Cerebellar nuclear complex (tissue), 1 donor: ENCODE measurements around the gene CDH4.

Experiments used
- DNase-seq, 2 experiments: peaks; one replicate each; lab custom pipeline; 2025; lab: John Stamatoyannopoulos, UW

Gene CDH4

GRCh38 chr20:61251529-61252393, at the start of gene CDH4:
Gene CDH4, plus strand, starts transcription at chr20:61252261.
- no peak for DNase-seq

DNA sequence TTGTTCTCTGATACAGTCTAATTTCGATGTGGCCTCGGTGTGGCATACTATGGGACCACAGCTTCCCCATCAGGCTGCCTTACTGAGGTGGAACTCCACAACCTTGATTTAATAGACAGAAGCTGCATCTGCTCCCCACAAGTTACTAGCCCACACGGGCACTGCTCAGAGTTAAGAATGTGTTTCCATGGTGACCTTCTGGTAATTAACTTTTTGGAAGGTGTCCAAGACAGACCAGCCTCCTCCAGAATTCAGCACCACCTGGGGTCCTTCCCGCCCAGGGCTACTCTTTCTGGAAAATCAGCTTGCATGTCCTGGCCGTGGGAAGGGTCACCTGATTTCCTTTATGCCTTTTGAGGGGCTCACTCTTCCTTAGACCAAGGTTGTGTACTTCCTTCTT, 48.7 kb upstream of the CDH4 start:
- DNase-seq, result no peak

GRCh38 chr20:61204206-61204605, 47.9 kb upstream of the CDH4 start:
- no peak for DNase-seq

DNA sequence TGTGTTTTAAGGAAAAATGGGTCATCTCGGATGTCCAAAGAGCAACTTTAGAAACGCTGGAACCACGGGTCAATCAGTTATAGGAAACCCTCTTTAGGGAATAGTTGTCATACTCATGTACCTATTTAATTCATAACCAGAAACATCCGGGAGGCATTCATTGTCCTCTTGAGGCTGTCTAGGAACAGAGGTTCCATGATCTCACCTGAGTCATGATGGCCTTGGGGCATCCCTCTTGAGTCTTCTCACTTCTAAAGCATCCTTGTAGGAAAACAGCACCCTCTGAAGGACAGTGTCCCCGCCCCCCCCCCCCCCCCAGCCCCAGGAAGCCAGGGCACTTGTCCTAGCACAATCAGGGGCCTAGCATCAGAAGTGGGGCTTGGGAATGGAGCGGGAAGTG, 46.3 kb upstream of the CDH4 start:
- DNase-seq, result no peak

GRCh38 chr20:61210862-61211261, 41.2 kb upstream of the CDH4 start:
- no peak for DNase-seq

DNA sequence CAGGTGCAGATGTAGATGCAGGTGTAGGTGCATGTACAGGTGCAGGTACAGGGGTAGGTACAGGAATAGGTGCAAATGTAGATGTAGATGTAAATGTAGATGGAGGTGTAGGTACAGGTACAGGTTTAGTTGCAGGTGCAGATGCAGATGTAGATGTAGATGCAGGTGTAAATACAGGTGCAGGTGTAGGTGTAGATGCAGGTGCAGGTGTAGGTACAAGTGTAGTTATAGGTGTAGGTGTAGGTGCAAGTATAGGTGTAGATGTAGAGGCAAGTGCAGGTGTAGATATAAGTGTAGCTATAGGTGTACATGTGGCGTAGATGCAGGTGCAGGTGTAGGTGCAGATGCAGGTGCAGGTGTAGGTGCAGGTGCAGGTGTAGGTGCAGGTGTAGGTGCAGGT, 34.2 kb upstream of the CDH4 start:
- DNase-seq, result no peak

- DNase-seq, result no peak
These were observed 33.0 kb upstream of the CDH4 start for GRCh38 chr20:61219021-61219431.

- DNase-seq, result no peak
These were observed 31.9 kb upstream of the CDH4 start for GRCh38 chr20:61220131-61220530.

DNA sequence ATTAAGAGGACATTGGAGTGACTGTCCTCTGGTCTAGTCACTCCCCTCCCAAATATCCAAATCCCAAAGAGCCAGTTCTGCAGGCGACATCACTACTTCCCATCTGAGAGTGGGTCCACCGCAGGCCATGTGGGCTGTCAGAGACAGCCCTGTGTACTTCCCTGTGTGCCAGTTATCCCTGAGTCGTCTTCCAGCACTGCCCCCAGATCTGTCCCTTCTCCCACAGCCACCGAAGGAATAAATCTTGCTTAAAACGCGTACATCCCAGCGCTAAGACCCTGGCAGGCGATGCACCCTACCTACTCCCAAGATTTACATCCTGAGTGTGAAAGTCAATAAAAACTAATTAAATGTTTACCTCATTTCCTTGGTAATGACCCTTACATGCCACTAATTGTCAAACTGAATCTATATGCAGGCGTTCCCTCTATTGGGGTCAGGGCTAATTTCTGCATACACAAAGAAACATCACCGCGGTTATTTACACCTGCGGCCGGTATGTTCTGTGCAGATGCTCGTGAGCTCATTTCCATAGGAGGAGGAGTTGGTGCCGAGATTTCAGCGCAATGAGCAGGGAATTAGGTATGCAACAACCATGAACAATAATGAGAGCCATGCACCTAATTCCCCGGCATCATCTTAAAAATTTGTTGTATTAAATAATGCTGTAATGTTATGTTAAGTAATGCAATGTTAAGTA, 31.3 kb upstream of the CDH4 start:
- DNase-seq, result no peak

GRCh38 chr20:61222699-61223098, 29.4 kb upstream of the CDH4 start:
- DNase-seq, result no peak

DNA sequence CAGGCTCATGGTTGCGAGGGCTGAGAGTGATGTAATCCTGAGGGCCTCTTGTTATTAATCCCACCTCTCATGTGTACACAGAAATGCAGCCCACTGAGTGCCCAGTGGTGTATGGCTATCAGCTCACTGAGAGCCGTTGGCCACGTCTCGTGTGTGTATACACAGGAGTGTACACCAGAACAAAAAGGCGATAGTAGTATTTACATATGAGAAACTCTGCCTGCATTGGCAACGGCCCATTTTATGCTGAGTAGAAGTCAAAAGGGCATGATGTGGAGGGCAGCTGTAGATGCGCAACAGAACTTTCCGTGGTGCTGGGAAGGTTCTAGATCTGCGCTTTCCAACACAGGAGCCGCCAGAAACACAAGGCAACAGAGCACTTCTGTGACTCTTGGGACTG, 28.9 kb upstream of the CDH4 start:
- DNase-seq, result no peak

DNA sequence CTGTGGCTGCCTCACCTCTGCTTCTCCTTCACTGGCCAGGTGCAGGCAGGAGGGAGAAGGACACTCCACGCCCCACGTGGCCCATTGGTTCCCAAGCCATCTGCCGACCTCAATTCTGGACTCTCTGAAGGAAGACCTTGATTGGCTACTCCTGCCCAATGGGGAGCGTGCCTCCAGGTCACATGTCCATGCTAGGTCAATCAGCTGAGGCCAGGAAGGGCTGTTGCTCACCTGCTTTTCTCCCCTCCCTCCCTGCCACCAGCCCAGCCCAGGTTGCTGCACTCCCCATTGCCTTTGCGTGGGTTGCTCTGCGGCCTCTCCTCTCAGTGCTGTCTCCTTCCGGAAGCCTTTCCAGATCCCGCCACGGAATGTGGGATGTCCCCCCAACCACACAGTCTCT, 21.9 kb upstream of the CDH4 start:
- DNase-seq, result no peak

DNA sequence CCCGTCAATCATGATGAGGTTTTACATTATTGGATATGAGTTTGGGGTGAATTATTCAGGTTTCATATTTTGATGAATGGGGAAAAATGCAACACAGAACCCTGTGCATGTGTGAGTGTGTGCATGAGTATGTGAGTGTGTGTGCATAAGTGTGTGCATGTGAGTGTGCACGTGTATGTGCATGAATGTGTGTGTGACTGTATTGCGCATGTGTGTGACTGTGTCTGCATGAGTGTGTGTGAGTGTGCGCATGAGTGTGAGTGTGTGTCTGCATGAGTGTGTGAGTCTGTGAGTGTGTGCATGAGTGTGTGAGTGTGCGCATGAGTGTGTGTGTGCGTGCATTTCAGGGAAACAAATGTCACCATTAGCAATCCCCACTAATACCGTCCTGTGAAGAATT, 18.5 kb upstream of the CDH4 start:
- DNase-seq, result no peak

DNA sequence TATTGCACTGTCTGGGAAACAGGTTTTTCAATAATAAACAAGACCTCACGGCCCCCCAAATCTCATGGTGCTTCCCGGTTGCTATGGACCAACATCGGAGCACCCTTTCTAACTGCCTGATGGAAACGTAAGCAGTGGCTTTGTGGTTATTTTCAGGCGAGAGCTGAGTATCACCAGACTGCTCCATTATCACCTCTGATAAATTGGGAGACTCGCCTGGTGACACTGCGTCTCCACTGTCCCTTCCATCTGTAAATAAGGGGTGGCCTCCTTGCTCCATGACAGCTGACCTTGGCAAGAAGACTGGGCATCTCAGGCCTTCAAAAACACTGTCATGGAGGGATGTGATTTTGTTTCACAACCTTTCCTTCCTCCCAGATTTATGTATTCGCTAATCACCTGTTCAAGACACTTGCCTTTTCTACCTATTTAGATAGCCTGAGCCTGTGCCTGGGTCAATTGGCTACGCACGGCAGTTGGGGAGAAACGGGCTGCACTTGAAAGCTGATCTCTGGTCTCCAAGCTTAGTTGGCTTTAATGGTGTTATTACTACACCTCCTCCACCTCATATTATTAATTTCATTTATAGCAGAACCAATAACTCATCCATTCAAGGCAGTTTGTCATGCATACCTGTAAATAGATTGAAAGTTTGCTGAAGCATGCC, 17.7 kb upstream of the CDH4 start:
- DNase-seq, result no peak

DNA sequence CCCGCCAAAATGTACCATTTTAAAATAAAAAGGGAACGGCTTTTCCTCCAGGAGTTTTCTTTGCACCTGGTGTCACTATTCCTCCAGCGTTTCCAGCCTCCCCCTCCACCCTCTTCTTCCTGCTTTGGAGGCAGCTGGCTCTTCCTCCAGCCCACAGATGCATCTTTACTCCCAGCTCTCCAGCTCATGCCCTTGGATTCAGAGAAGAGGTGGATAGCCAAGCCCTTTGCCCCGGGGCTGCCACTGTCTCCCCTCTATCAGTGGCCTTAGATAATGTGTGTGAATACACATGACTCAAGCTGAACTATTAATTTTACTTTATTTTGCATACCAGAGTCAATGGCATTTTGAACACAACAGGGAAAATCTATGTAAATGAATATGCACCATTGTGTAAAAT, 15.3 kb upstream of the CDH4 start:
- no peak for DNase-seq

DNA sequence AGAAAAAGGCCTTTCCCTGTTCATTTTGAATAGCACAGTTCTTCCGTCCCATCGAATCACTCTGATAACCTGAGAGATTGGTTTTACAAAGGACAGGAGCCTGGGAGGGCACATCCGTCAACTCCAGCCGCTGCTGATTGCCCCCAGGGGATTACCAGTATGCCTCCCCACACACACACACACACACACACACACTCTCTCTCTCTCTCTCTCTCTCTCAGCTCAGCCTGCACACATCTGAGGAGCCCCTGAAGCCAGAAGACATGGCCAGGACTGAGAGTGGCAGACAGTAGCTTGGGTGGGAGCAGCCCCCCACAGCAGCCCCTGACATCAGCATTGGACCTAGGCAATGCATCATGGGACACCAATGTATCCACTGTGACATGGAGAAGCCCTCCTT, 13.2 kb upstream of the CDH4 start:
- no peak for DNase-seq

GRCh38 chr20:61240814-61241213, 11.2 kb upstream of the CDH4 start:
- DNase-seq, result no peak

GRCh38 chr20:61244213-61244612, 7.8 kb upstream of the CDH4 start:
- no peak for DNase-seq

DNA sequence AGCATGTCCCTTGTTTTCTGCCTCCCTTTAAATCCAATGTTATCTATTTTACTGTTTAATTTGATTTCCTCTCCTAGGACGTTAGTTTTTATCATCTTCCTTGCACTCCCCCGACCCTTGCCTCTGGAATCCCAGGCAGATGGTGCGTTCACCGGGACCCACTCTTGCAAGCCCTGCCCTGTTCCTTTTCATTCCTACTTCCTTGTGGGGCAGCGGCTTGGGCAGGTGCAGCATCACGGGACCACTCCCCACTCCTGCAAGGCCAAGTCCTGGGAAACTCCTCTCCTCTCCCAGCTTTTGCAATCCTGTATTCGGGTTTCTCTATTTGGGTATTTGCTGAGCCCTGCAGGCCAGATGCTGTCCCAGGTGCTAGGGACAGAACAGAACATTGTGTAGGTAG, 5.8 kb upstream of the CDH4 start:
- no peak for DNase-seq

- no peak for DNase-seq
These were observed 2.4 kb upstream of the CDH4 start for GRCh38 chr20:61249626-61250025.

GRCh38 chr20:61252601-61253263, 671 bp downstream of the CDH4 start:
- no peak for DNase-seq

DNA sequence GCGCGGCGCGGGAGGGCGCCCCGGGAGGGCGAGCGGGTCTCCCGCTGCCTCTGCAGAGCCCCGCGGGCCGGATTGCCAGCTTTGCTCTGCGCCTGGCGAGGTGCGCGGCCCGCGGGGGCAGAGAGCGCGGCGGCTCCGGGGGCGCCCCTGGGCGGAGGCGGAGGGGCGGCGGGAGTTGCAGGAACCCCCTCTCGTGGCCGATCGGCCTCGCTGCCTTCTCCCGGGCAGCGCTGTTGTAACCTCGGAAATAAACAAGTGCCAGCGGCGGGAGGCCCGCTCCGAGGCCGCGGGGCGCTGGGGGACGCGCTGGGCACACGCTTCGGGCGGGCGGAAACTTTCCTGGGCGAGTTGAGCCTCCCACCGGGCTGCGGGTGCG, 1.2 kb downstream of the CDH4 start:
- DNase-seq, result no peak
